ENCODE results near the gene CYS1. TPM values are rescaled to one million over a fixed set of nuclear protein-coding genes. Genes with fewer than 3 reads are reported as not detected.
A peak's percentile ranks its signal among the peaks of the same experiment; 100 is the strongest.

Gene CYS1
- total and polyA plus RNA-seq, 2 of the 13 experiments (the other 11 are each of a cell fraction or from before 2014, with no cell fraction given), result 0.04 TPM; not detected in 1

GRCh38 chr2:10057231-10058107 is 22.7 kb downstream of the CYS1 start (continued):
- TF ChIP-seq ZNF407 (CRISPR knock-in tag; IDR thresholded peaks at IDR 0.05; ENCODE audit: not compliant biosample characterization) (no peak), YEATS4 (CRISPR knock-in tag; IDR thresholded peaks at IDR 0.05; ENCODE audit: borderline replicate concordance) (peak; percentile 39; the same call in 1 of the 2 replicates), ELF3 (CRISPR knock-in tag; IDR thresholded peaks at IDR 0.05) (no peak), ZNF280B (CRISPR knock-in tag; IDR thresholded peaks at IDR 0.05; ENCODE audit: borderline replicate concordance) (peak; percentile 74), TGIF2 (CRISPR knock-in tag; IDR thresholded peaks at IDR 0.05) (no peak), IKZF5 (CRISPR knock-in tag; IDR thresholded peaks at IDR 0.05) (peak; percentile 18; the same call in 1 of the 2 replicates), KDM2A (CRISPR knock-in tag; IDR thresholded peaks at IDR 0.05; ENCODE audit: borderline replicate concordance, low read depth) (peak; percentile 17; the same call in 1 of the 2 replicates), BCL6 (CRISPR knock-in tag; IDR thresholded peaks at IDR 0.05) (0 out of 2 replicates have a peak, but pooled peaks have one; percentile 6), GATAD2A (CRISPR knock-in tag; IDR thresholded peaks at IDR 0.05) (peak; percentile 10; the same call in 1 of the 2 replicates), YEATS2 (CRISPR knock-in tag; IDR thresholded peaks at IDR 0.05; ENCODE audit: borderline replicate concordance) (no peak), NFYC (CRISPR knock-in tag; IDR thresholded peaks at IDR 0.05) (no peak), HOXA3 (CRISPR knock-in tag; IDR thresholded peaks at IDR 0.05) (peak; percentile 33; the same call in 1 of the 2 replicates), FOXK2 (IDR thresholded peaks at IDR 0.05) (no peak), SAP130 (CRISPR knock-in tag; IDR thresholded peaks at IDR 0.05; ENCODE audit: low read depth) (peak; percentile 57), ZFX (CRISPR knock-in tag; IDR thresholded peaks at IDR 0.05; ENCODE audit: low read depth) (peak; percentile 59; the same call in 1 of the 2 replicates), DRAP1 (CRISPR knock-in tag; IDR thresholded peaks at IDR 0.05) (0 out of 2 replicates have a peak, but pooled peaks have one; percentile 8), NONO (IDR thresholded peaks at IDR 0.05) (no peak), NONO (CRISPR knock-in tag; conservative IDR thresholded peaks at IDR 0.05) (peak; percentile 33; the same call in 1 of the 2 replicates), MEF2D (CRISPR knock-in tag; IDR thresholded peaks at IDR 0.05) (0 out of 2 replicates have a peak, but pooled peaks have one; percentile 17)

Data from HepG2 (cell line).